ENCODE data around the gene PRG2. TPM values are rescaled to one million over a fixed set of nuclear protein-coding genes. Genes with fewer than 3 reads are reported as not detected.

Gene PRG2
- total and polyA plus RNA-seq, 10 donors: 1.4 to 10.5 (median 3.7) TPM; not detected in 1

DNA sequence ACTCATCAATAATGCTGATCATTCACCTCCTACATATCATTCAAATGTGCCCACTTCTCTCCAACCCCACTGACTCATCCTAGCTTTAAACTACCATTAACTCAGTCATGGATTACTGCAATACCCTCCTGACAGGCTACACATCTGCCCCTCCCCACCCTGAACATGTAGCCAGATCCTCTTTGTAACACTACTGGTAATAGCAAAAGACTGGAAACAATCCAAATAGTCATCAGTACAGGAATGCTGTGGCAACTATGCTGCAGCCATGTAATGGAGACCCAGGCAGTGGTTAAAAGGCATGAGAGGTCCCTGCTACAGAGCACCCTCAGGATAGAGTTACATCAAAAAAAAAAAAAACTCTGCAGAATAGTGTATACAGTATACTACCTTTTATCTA, 19.8 kb upstream of the PRG2 start:
- Histone ChIP-seq H3K4me1 (peaks cover 0 to 33% (median 15%) of the 10 kb centered on the region in 6 donors), H3K27ac (no peak overlapping the region)

DNA sequence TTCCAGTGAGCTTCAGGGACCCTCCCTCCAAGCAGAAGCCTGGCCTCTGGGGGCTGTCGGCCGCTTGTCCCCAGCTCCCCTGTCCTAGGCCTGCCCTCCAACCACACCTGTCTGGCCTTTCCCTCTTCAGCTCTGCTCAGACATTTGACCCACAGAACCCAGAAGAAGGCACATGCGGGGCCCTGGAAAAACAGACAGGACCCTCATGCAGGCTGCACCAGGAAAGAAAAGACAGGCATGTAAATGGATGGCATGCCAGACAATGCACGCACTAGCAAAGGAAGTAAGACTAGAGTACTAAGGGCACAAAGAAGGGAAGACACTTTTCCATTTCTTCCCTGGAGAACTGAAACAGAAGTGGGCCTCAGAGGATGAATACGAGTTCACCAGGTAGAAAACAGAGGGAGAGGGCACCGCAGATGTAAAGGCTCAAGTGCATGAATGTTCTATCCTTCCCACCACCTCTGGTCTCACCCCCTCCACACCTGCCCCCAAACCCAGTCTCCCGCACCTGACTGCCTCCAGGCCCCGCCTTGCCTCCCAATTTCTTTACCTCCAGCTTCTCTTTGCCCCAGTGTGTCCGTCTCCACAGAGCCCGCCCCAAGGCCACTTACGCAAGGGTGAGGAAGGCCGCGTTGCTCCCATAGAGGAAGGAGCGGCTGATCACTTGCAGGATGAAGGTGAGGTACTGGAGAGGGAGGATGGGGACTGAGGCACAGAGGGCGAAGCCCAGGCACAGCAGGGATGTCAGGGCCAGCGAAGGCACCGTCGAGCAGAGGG, 19.1 kb upstream of the PRG2 start:
- Histone ChIP-seq H3K27ac (no peak overlapping the region), H3K4me1 (peaks cover 0 to 34% (median 15%) of the 10 kb centered on the region in 6 donors), H3K9me3 (no peaks in the 10 kb centered on the region), H3K4me3 (no peak overlapping the region), H3K27me3 (replicated peaks in 1 of 7) (no peaks in the 10 kb centered on the region), H3K36me3 (peaks cover 4 to 92% (median 63%) of the 10 kb centered on the region in 6 donors)
- 85 to 93% (median 90%) methylated on average over 18 of the region's 18 CpGs for WGBS, 5 donors
- intact Hi-C loops (cut with DNase I; ENCODE audit: low total_unique reads): no loop called here
- DNase-seq: no peak
- TF ChIP-seq, protein P1, sequence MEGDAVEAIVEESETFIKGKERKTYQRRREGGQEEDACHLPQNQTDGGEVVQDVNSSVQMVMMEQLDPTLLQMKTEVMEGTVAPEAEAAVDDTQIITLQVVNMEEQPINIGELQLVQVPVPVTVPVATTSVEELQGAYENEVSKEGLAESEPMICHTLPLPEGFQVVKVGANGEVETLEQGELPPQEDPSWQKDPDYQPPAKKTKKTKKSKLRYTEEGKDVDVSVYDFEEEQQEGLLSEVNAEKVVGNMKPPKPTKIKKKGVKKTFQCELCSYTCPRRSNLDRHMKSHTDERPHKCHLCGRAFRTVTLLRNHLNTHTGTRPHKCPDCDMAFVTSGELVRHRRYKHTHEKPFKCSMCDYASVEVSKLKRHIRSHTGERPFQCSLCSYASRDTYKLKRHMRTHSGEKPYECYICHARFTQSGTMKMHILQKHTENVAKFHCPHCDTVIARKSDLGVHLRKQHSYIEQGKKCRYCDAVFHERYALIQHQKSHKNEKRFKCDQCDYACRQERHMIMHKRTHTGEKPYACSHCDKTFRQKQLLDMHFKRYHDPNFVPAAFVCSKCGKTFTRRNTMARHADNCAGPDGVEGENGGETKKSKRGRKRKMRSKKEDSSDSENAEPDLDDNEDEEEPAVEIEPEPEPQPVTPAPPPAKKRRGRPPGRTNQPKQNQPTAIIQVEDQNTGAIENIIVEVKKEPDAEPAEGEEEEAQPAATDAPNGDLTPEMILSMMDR (IDR thresholded peaks at IDR 0.05 in 8 of 11, conservative IDR thresholded peaks at IDR 0.05 in 3 of 11): no peak
- TF ChIP-seq POLR2AphosphoS5 (IDR thresholded peaks at IDR 0.05): no peak
- TF ChIP-seq POLR2A (IDR thresholded peaks at IDR 0.05): no peak

More for the DNA sequence above, 19.8 kb upstream of the PRG2 start:
- TF ChIP-seq POLR2A (IDR thresholded peaks at IDR 0.05) (no peak), POLR2AphosphoS5 (IDR thresholded peaks at IDR 0.05) (no peak)
- TF ChIP-seq, protein P1 (IDR thresholded peaks at IDR 0.05 in 8 of 11, conservative IDR thresholded peaks at IDR 0.05 in 3 of 11): no peak
- peaks cover 10 to 99% (median 71%) of the 10 kb centered on the region in 6 donors for H3K36me3 ChIP-seq
- intact Hi-C loops (cut with DNase I; ENCODE audit: low total_unique reads): no loop called here
- no peak for DNase-seq
- no peak overlapping the region for H3K4me3 ChIP-seq
- no peaks in the 10 kb centered on the region for H3K9me3 ChIP-seq
- H3K27me3 ChIP-seq (replicated peaks in 1 of 7): no peaks in the 10 kb centered on the region

DNA sequence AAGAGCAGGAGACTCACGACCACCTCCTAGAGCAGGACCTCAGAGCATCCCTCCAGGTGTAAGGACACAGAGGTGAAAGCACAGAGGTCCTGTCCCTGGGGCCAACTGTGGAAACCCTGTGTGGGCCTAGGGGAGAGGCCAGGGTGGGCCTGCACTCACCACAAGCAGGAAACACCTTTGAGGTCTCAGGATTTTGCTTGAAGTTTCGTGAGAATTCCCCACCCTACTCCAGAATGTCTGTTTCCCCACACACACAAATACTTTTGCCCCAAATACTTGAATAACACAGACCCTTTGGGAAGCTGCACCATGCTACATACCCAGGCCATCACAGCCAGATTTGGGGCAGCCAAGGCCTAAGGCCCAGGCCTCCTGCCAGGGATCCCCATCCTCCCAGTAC, 18.3 kb upstream of the PRG2 start:
- 39 to 70% (median 49%) methylated on average over 2 of the region's 2 CpGs for WGBS, 5 donors
- Histone ChIP-seq H3K9me3 (no peaks in the 10 kb centered on the region), H3K4me3 (no peak overlapping the region), H3K36me3 (peaks cover 4 to 84% (median 56%) of the 10 kb centered on the region in 6 donors), H3K27me3 (replicated peaks in 1 of 7) (no peaks in the 10 kb centered on the region), H3K4me1 (peaks cover 0 to 34% (median 15%) of the 10 kb centered on the region in 6 donors), H3K27ac (no peak overlapping the region)
- TF ChIP-seq POLR2AphosphoS5 (IDR thresholded peaks at IDR 0.05) (no peak), POLR2A (IDR thresholded peaks at IDR 0.05) (no peak)
- TF ChIP-seq, protein P1 (IDR thresholded peaks at IDR 0.05 in 8 of 11, conservative IDR thresholded peaks at IDR 0.05 in 3 of 11): no peak
- DNase-seq: no peak
- intact Hi-C loops (cut with DNase I; ENCODE audit: low total_unique reads): no loop called here

GRCh38 chr11:57407941-57408475, 17.6 kb upstream of the PRG2 start:
- peaks cover 4 to 76% (median 50%) of the 10 kb centered on the region in 6 donors for H3K36me3 ChIP-seq
- no peaks in the 10 kb centered on the region for H3K27me3 ChIP-seq (replicated peaks in 1 of 7)
- peaks cover 0 to 27% (median 14%) of the 10 kb centered on the region in 6 donors for H3K4me1 ChIP-seq
- intact Hi-C loops (cut with DNase I; ENCODE audit: low total_unique reads): no loop called here
- H3K27ac ChIP-seq: peak overlapping the region in 1 of 8 donors; percentile 62
- TF ChIP-seq POLR2A (IDR thresholded peaks at IDR 0.05) (no peak), POLR2AphosphoS5 (IDR thresholded peaks at IDR 0.05) (no peak)
- TF ChIP-seq, protein P1 (IDR thresholded peaks at IDR 0.05 in 8 of 11, conservative IDR thresholded peaks at IDR 0.05 in 3 of 11): no peak
- WGBS, 5 donors: 90 to 96% (median 93%) methylated on average over 8 of the region's 8 CpGs
- no peak overlapping the region for H3K4me3 ChIP-seq
- no peak for DNase-seq
- no peaks in the 10 kb centered on the region for H3K9me3 ChIP-seq

Measured in spleen (tissue), 11 donors.